Fibroblast of lung (primary cell): Measurements from ENCODE around the gene MISP.

ENCODE experiments used
- CTCF ChIP-seq, 2 donors: IDR thresholded peaks in 1 of 2; conservative IDR thresholded peaks in 1 of 2; 1 replicate in 1 of 2; 2 replicates in 1 of 2; pipeline ENCODE4 v1.5.1; 2011 to 2012; ENCODE audit warnings: low read length in 2 of 2, control low read depth in 1 of 2, inconsistent platforms in 1 of 2, low read depth in 1 of 2, mild to moderate bottlenecking in 1 of 2
- EZH2 ChIP-seq: IDR thresholded peaks from 2 replicates; pipeline ENCODE4 v1.5.1; 2012; ENCODE audit warnings: low read length, control low read depth, mild to moderate bottlenecking; ENCODE audit errors: missing control alignments

GRCh38 chr19:793806-794205, 42.9 kb downstream of the MISP start:
- TF ChIP-seq CTCF (conservative IDR thresholded peaks at IDR 0.05 in 1 of 2, IDR thresholded peaks at IDR 0.05 in 1 of 2; ENCODE audit: low read depth in 1 of 2, low read length in 2 of 2) (no peak), EZH2 (no peak)
